Measurements from ENCODE around the gene NDST1.

Gene NDST1

GRCh38 chr5:150573867-150574817, 66.2 kb downstream of the NDST1 start:
- Histone ChIP-seq H3K9ac (ENCODE audit: low read depth, low read length) (no peak overlapping the region), H3K27me3 (ENCODE audit: insufficient read depth, low read length, poor library complexity) (no peaks in the 10 kb centered on the region), H3K4me3 (ENCODE audit: low read depth in 1 of 2, low read length in 2 of 2) (no peak overlapping the region), H3K27ac (ENCODE audit: low read length) (no peak overlapping the region), H3K36me3 (ENCODE audit: insufficient read depth, low read length) (no peaks in the 10 kb centered on the region), H2AFZ (ENCODE audit: low read depth, low read length) (no peak overlapping the region), H3K79me2 (ENCODE audit: insufficient read depth, low read length) (no peaks in the 10 kb centered on the region), H3K4me1 (ENCODE audit: insufficient read depth, low read length) (no peaks in the 10 kb centered on the region), H3K4me2 (ENCODE audit: insufficient read depth, low read length) (no peak overlapping the region), H3K9me3 (ENCODE audit: insufficient read depth, low read length, severe bottlenecking) (no peaks in the 10 kb centered on the region), H4K20me1 (ENCODE audit: insufficient read depth, low read length) (no peaks in the 10 kb centered on the region; the same call in 1 of the 2 replicates)
- TF ChIP-seq EZH2 (IDR thresholded peaks at IDR 0.05; ENCODE audit: borderline replicate concordance, low read depth, low read length, severe bottlenecking), result no peak
- TF ChIP-seq CTCF (IDR thresholded peaks at IDR 0.05; ENCODE audit: borderline replicate concordance, extremely low read depth, low read length, poor library complexity, severe bottlenecking), result no peak
- DNase-seq, result no peak
- ATAC-seq (ENCODE audit: insufficient read depth, low read depth), result no peak

DNA sequence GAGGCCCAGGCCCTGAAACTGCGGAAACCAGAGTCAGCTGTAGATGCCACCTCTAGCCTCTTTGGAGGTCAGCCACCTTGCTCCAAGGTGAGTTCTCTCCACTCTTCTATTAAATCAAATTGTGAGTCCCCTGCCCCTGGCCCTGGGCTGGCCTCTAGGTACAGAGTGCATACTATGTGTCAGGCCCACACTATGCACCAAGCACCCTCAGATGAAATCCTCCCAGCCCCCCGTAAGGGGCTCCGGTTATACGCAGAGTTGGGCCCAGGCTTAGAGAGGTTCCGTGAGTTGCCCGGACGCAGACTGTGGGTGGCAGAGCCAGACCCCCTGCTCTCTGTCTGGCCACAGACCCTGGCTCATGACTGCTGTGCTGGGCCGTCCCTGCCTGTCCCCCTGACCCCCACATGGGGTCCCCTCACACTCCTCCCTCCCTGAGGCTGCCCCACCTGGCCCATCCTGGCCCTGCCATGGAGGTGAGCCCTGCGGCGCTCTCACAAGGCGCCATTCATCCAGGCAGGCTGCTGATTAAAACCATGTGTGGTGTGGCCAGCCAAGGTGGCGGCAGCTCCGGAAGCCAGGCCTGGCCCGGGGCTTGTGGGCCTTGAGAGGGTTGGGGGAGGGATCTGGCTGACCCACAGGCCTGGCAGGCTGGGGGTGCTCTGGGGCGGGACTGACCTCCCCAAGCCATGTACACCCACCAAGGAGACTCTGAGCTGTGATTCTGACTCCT, 67.1 kb downstream of the NDST1 start:
- Histone ChIP-seq H3K27ac (ENCODE audit: low read length) (no peak overlapping the region), H3K4me1 (ENCODE audit: insufficient read depth, low read length) (no peaks in the 10 kb centered on the region), H3K27me3 (ENCODE audit: insufficient read depth, low read length, poor library complexity) (no peaks in the 10 kb centered on the region), H3K4me3 (ENCODE audit: low read depth in 1 of 2, low read length in 2 of 2) (no peak overlapping the region), H3K36me3 (ENCODE audit: insufficient read depth, low read length) (no peaks in the 10 kb centered on the region), H3K79me2 (ENCODE audit: insufficient read depth, low read length) (no peaks in the 10 kb centered on the region), H3K9ac (ENCODE audit: low read depth, low read length) (no peak overlapping the region), H4K20me1 (ENCODE audit: insufficient read depth, low read length) (no peaks in the 10 kb centered on the region; the same call in 1 of the 2 replicates), H3K4me2 (ENCODE audit: insufficient read depth, low read length) (no peak overlapping the region), H2AFZ (ENCODE audit: low read depth, low read length) (no peak overlapping the region), H3K9me3 (ENCODE audit: insufficient read depth, low read length, severe bottlenecking) (no peaks in the 10 kb centered on the region)
- DNase-seq (no peak), ATAC-seq (ENCODE audit: insufficient read depth, low read depth) (no peak)
- TF ChIP-seq EZH2 (IDR thresholded peaks at IDR 0.05; ENCODE audit: borderline replicate concordance, low read depth, low read length, severe bottlenecking) (no peak), CTCF (IDR thresholded peaks at IDR 0.05; ENCODE audit: borderline replicate concordance, extremely low read depth, low read length, poor library complexity, severe bottlenecking) (no peak)

DNA sequence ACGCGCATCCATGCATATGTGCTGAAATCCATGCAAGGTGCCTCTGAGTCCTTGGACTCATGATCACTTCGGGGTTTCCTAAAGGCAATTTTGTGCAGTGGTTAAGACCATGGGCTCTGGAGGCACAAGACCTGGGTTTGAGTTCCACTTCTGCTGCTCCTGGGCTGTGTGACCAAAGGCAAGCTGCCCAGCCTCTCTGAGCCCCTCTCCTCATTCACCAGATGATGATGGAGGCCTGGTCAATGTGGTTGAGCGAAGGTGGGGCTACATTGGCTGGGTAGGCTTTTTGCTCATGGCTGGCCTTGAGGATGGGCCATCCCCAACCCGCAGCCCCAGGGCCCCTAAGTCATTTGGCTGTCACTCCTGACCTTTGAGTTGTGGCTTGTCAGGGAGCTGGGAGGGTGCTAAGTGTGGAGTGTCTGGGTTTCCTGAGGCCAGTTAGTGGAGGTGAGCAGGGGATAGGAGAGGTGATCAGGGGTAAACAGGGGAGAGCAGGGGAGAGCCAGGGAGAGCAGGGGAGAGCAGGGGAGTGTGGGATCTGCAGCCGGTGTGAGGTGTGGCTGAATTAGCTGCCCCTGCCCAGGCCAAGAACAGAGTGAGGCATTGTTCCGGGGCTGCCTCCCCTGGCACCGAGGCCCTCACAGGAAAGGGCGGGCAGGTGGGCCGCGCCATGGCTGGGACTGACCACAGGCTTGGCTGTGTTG, 68.0 kb downstream of the NDST1 start:
- Histone ChIP-seq H3K79me2 (ENCODE audit: insufficient read depth, low read length) (no peaks in the 10 kb centered on the region), H3K9ac (ENCODE audit: low read depth, low read length) (no peak overlapping the region), H3K36me3 (ENCODE audit: insufficient read depth, low read length) (no peaks in the 10 kb centered on the region), H2AFZ (ENCODE audit: low read depth, low read length) (no peak overlapping the region), H3K4me2 (ENCODE audit: insufficient read depth, low read length) (no peak overlapping the region), H3K4me3 (ENCODE audit: low read depth in 1 of 2, low read length in 2 of 2) (no peak overlapping the region), H3K9me3 (ENCODE audit: insufficient read depth, low read length, severe bottlenecking) (no peaks in the 10 kb centered on the region), H4K20me1 (ENCODE audit: insufficient read depth, low read length) (no peaks in the 10 kb centered on the region), H3K27me3 (ENCODE audit: insufficient read depth, low read length, poor library complexity) (no peaks in the 10 kb centered on the region), H3K27ac (ENCODE audit: low read length) (no peak overlapping the region), H3K4me1 (ENCODE audit: insufficient read depth, low read length) (no peaks in the 10 kb centered on the region)
- ATAC-seq (ENCODE audit: insufficient read depth, low read depth) (no peak), DNase-seq (no peak)
- TF ChIP-seq CTCF (IDR thresholded peaks at IDR 0.05; ENCODE audit: borderline replicate concordance, extremely low read depth, low read length, poor library complexity, severe bottlenecking) (no peak), EZH2 (IDR thresholded peaks at IDR 0.05; ENCODE audit: borderline replicate concordance, low read depth, low read length, severe bottlenecking) (no peak)
